Mesenteric fat pad (tissue), 1 donor: ENCODE data around the gene DZIP3. TPM values are rescaled to one million over a fixed set of nuclear protein-coding genes. Genes with fewer than 3 reads are reported as not detected.

Experiments
- DNase-seq: peaks from one replicate; pipeline ENCODE4 v3.0.0-alpha.2; 2020; ENCODE audit warnings: low spot score
- long read RNA-seq: library from polyadenylated mRNA; unstranded; transcript quantifications from one replicate; pipeline ENCODE4 v2.0.0, GENCODE V29; 2020
- total RNA-seq: library from RNA; stranded (reverse); fragmentation: NEBNext Ultra II Directional; extraction: Animal tissue kit (Norgen Biotek cat#: 25700); gene quantifications from one replicate; pipeline ENCODE4 v1.2.1, GENCODE V29; 2021
- donor health status: DM: yes; HTN: yes; CAD: no.

DZIP3 gene
- 8.4 TPM for total RNA-seq
- long read RNA-seq, partial matches to known transcripts = 10 of 16 reads
- long read RNA-seq, other reads (novel, unspliced or antisense) = 6 of 16 reads

- peak; percentile 93 for DNase-seq
These were observed at the start of gene DZIP3, which contains the start of gene CIP2A for GRCh38 chr3:108589081-108589997. TSS of gene DZIP3 (plus strand) at chr3:108589722. CDS start at chr3:108605407, 15,685 bp downstream. TSS of gene CIP2A (minus strand) at chr3:108589438. CDS start at chr3:108589375, 63 bp downstream.

GRCh38 chr3:108546247-108546646 lies 43.3 kb upstream of the DZIP3 start:
- no peak for DNase-seq

- DNase-seq = no peak
These were observed 42.8 kb upstream of the DZIP3 start for GRCh38 chr3:108546692-108547091.

GRCh38 chr3:108548304-108548703 lies 41.2 kb upstream of the DZIP3 start:
- no peak for DNase-seq

- no peak for DNase-seq
These were observed 40.6 kb upstream of the DZIP3 start for GRCh38 chr3:108548886-108549285.

GRCh38 chr3:108552267-108553159 lies 37.0 kb upstream of the DZIP3 start:
- no peak for DNase-seq

- DNase-seq = no peak
These were observed 35.3 kb upstream of the DZIP3 start for GRCh38 chr3:108554229-108554628.

- DNase-seq = no peak
These were observed 34.5 kb upstream of the DZIP3 start for GRCh38 chr3:108554913-108555571.

GRCh38 chr3:108555966-108556581 lies 33.4 kb upstream of the DZIP3 start:
- no peak for DNase-seq

GRCh38 chr3:108562565-108562964 lies 27.0 kb upstream of the DZIP3 start:
- DNase-seq = no peak

GRCh38 chr3:108564564-108564963 lies 25.0 kb upstream of the DZIP3 start:
- no peak for DNase-seq

GRCh38 chr3:108565506-108565905 lies 24.0 kb upstream of the DZIP3 start:
- no peak for DNase-seq

GRCh38 chr3:108566599-108566998 lies 22.9 kb upstream of the DZIP3 start:
- DNase-seq = no peak

GRCh38 chr3:108569336-108569735 lies 20.2 kb upstream of the DZIP3 start:
- no peak for DNase-seq

GRCh38 chr3:108578064-108578463 lies 11.5 kb upstream of the DZIP3 start:
- DNase-seq = no peak

- no peak for DNase-seq
These were observed 921 bp upstream of the DZIP3 start for GRCh38 chr3:108588601-108589000.

GRCh38 chr3:108589998-108590323 lies 439 bp downstream of the DZIP3 start:
- DNase-seq = no peak

- no peak for DNase-seq
These were observed 938 bp downstream of the DZIP3 start for GRCh38 chr3:108590460-108590859.

- no peak for DNase-seq
These were observed 5.8 kb downstream of the DZIP3 start for GRCh38 chr3:108595321-108595720.

- no peak for DNase-seq
These were observed 8.9 kb downstream of the DZIP3 start for GRCh38 chr3:108598375-108598774.
